SK-N-SH treated with all-trans-retinoic acid at 6 μM for 48 hours (cell line): ENCODE results near the gene FYN.

Experiments
- ATAC-seq: fragments of 200-7000 bp; cut with Tn5 transposase; 3 replicates; pipeline ENCODE4 v1.9.1; 2020; ENCODE audit warnings: mild to moderate bottlenecking, moderate library complexity
- ARNTL ChIP-seq: fragments of 450-650 bp; formaldehyde crosslinking; IDR thresholded peaks from 2 replicates; pipeline ENCODE4 v1.5.0; 2020; ENCODE audit warnings: low read depth, mild to moderate bottlenecking, moderate library complexity, borderline replicate concordance
- BACH2 ChIP-seq: fragments of 250-450 bp; sonication (Bioruptor Pico); IDR thresholded peaks from 2 replicates; pipeline ENCODE4 v1.9.0; 2021; ENCODE audit warnings: mild to moderate bottlenecking, borderline replicate concordance
- CSDC2 ChIP-seq: fragments of 250-450 bp; sonication (Bioruptor Pico); IDR thresholded peaks from 2 replicates; pipeline ENCODE4 v1.5.0; 2020; ENCODE audit warnings: mild to moderate bottlenecking, moderate library complexity
- ESRRG ChIP-seq: fragments of 250-450 bp; sonication (Bioruptor Pico); IDR thresholded peaks from 2 replicates; pipeline ENCODE4 v1.6.1; 2021; ENCODE audit warnings: mild to moderate bottlenecking
- GLIS3 ChIP-seq: fragments of 250-450 bp; sonication (Bioruptor Pico); IDR thresholded peaks from 2 replicates; pipeline ENCODE4 v1.5.0; 2020; ENCODE audit warnings: mild to moderate bottlenecking, moderate library complexity
- ISL1 ChIP-seq: fragments of 250-450 bp; sonication (Bioruptor Pico); IDR thresholded peaks from 2 replicates; pipeline ENCODE4 v2.1.2; 2022; ENCODE audit warnings: mild to moderate bottlenecking, moderate library complexity
- OSR1 ChIP-seq: fragments of 250-450 bp; sonication (Bioruptor Pico); IDR thresholded peaks from 2 replicates; pipeline ENCODE4 v1.8.0; 2022; ENCODE audit warnings: moderate library complexity, mild to moderate bottlenecking, inconsistent platforms
- PPARA ChIP-seq: fragments of 250-450 bp; sonication (Bioruptor Pico); IDR thresholded peaks from 2 replicates; pipeline ENCODE4 v1.5.0; 2020; ENCODE audit warnings: mild to moderate bottlenecking, borderline replicate concordance
- RARB ChIP-seq: fragments of 250-450 bp; sonication (Bioruptor Pico); IDR thresholded peaks from 2 replicates; pipeline ENCODE4 v1.8.0; 2021; ENCODE audit warnings: mild to moderate bottlenecking, moderate library complexity
- TCF4 ChIP-seq: fragments of 250-450 bp; sonication (Bioruptor Pico); IDR thresholded peaks from 2 replicates; pipeline ENCODE4 v1.8.0; 2021; ENCODE audit warnings: mild to moderate bottlenecking, moderate library complexity, borderline replicate concordance
- TOX ChIP-seq: fragments of 250-450 bp; sonication (Bioruptor Pico); IDR thresholded peaks from 2 replicates; pipeline ENCODE4 v1.8.0; 2021; ENCODE audit warnings: mild to moderate bottlenecking, moderate library complexity, borderline replicate concordance
- ZC3H10 ChIP-seq: fragments of 250-450 bp; sonication (Bioruptor Pico); IDR thresholded peaks from 2 replicates; pipeline ENCODE4 v1.5.1; 2021; ENCODE audit warnings: mild to moderate bottlenecking, moderate library complexity
- ZFP3 ChIP-seq: fragments of 250-450 bp; sonication (Bioruptor Pico); IDR thresholded peaks from 2 replicates; pipeline ENCODE4 v1.5.0; 2020; ENCODE audit warnings: mild to moderate bottlenecking, moderate library complexity
- ZFP30 ChIP-seq: fragments of 450-650 bp; formaldehyde crosslinking; IDR thresholded peaks from 2 replicates; pipeline ENCODE4 v1.5.0; 2022; ENCODE audit warnings: mild to moderate bottlenecking, moderate library complexity
- ZNF565 ChIP-seq: fragments of 450-650 bp; formaldehyde crosslinking; conservative IDR thresholded peaks from 2 replicates; pipeline ENCODE4 v1.5.0; 2020; ENCODE audit warnings: low read depth, mild to moderate bottlenecking, moderate library complexity
- ZNF70 ChIP-seq: fragments of 450-650 bp; formaldehyde crosslinking; IDR thresholded peaks from 2 replicates; pipeline ENCODE4 v1.5.0; 2020; ENCODE audit warnings: mild to moderate bottlenecking, moderate library complexity
- TF ChIP-seq, protein P1 (sequence below): fragments of 250-450 bp; sonication (Bioruptor Pico); IDR thresholded peaks from 2 replicates; pipeline ENCODE4 v1.5.1; 2020; ENCODE audit warnings: low read depth, mild to moderate bottlenecking, moderate library complexity
- TF ChIP-seq, protein P2 (sequence below): fragments of 250-450 bp; sonication (Bioruptor Pico); IDR thresholded peaks from 2 replicates; pipeline ENCODE4 v1.5.1; 2021; ENCODE audit warnings: mild to moderate bottlenecking, moderate library complexity
- TF ChIP-seq, protein P3 (sequence below): fragments of 250-450 bp; sonication (Bioruptor Pico); IDR thresholded peaks from 2 replicates; pipeline ENCODE4 v1.8.0; 2020; ENCODE audit warnings: mild to moderate bottlenecking, moderate library complexity, borderline replicate concordance
- TF ChIP-seq, protein P4 (sequence below): fragments of 250-450 bp; sonication (Bioruptor Pico); IDR thresholded peaks from 2 replicates; pipeline ENCODE4 v1.8.0; 2021; ENCODE audit warnings: low read depth, mild to moderate bottlenecking, moderate library complexity, borderline replicate concordance
- TF ChIP-seq, protein P5 (sequence below): fragments of 250-450 bp; sonication (Bioruptor Pico); IDR thresholded peaks from 2 replicates; pipeline ENCODE4 v1.5.0; 2020; ENCODE audit warnings: mild to moderate bottlenecking, moderate library complexity

Gene FYN

DNA sequence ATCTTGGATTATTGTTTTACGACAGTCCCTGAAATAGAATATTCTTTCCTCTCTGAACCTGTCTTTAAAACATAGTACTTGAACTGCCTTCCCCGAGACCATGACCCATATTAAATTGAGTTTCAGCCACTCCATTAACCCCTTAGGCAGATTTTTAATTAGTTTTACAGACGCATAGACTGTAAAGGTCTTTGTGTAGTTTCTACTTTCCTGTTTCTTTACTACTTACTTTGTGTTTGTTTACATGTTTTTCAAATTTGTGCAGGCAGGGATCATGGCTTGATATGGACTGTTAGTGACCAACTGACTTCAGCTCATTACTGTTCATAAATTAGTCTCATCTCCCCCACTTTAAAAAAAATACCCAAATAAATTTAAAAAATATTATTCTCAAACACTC is 53.8 kb downstream of the FYN start:
- TF ChIP-seq BACH2 (no peak), CSDC2 (CRISPR knock-in tag) (no peak), PPARA (CRISPR knock-in tag) (no peak), ZFP3 (CRISPR knock-in tag) (no peak), ARNTL (CRISPR knock-in tag) (no peak), ZC3H10 (CRISPR knock-in tag) (no peak), ESRRG (CRISPR knock-in tag) (no peak)
- TF ChIP-seq, protein P1, sequence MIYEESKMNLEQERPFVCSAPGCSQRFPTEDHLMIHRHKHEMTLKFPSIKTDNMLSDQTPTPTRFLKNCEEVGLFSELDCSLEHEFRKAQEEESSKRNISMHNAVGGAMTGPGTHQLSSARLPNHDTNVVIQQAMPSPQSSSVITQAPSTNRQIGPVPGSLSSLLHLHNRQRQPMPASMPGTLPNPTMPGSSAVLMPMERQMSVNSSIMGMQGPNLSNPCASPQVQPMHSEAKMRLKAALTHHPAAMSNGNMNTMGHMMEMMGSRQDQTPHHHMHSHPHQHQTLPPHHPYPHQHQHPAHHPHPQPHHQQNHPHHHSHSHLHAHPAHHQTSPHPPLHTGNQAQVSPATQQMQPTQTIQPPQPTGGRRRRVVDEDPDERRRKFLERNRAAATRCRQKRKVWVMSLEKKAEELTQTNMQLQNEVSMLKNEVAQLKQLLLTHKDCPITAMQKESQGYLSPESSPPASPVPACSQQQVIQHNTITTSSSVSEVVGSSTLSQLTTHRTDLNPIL, result no peak
- ATAC-seq, result no peak

DNA sequence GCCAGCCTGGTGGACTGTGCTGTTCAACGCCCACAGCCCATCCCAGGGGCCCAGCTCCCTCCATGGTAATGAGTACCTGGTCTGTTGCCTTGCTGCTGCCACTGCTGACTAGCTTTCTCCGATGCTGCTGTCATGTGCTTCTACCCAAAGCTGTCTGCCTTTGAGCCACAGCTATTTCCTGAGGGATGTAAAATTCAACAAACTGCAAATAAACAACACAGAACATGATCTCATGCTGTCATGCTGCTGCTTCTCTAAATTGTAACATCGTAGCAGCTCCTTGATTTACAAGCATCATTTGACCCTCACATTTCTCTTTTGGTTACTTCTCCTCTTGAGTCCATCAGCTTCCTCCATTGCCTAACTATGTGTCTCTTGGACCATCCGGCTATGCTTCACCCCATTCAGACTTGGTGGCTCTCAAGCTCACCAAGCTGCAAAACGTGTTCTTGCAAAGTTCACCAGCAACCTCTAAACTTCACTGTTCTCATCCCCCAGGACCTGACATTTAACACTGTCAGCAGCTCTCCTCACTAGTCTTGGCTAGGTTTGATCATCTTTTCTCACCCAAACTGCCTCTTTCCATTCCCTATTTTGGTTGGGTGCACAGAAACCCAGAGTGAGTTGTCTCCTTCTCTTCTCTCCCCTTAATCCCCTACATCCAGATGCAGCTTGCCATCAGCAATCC is 54.6 kb downstream of the FYN start:
- ATAC-seq, result no peak
- TF ChIP-seq, protein P2, sequence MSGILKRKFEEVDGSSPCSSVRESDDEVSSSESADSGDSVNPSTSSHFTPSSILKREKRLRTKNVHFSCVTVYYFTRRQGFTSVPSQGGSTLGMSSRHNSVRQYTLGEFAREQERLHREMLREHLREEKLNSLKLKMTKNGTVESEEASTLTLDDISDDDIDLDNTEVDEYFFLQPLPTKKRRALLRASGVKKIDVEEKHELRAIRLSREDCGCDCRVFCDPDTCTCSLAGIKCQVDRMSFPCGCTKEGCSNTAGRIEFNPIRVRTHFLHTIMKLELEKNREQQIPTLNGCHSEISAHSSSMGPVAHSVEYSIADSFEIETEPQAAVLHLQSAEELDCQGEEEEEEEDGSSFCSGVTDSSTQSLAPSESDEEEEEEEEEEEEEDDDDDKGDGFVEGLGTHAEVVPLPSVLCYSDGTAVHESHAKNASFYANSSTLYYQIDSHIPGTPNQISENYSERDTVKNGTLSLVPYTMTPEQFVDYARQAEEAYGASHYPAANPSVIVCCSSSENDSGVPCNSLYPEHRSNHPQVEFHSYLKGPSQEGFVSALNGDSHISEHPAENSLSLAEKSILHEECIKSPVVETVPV (CRISPR knock-in tag), result no peak
- TF ChIP-seq RARB (no peak), TCF4 (CRISPR knock-in tag) (no peak), PPARA (CRISPR knock-in tag) (no peak), CSDC2 (CRISPR knock-in tag) (no peak), ARNTL (CRISPR knock-in tag) (no peak), ZNF565 (CRISPR knock-in tag) (no peak), ZNF70 (no peak), GLIS3 (CRISPR knock-in tag) (no peak), BACH2 (no peak), OSR1 (CRISPR knock-in tag) (no peak)

DNA sequence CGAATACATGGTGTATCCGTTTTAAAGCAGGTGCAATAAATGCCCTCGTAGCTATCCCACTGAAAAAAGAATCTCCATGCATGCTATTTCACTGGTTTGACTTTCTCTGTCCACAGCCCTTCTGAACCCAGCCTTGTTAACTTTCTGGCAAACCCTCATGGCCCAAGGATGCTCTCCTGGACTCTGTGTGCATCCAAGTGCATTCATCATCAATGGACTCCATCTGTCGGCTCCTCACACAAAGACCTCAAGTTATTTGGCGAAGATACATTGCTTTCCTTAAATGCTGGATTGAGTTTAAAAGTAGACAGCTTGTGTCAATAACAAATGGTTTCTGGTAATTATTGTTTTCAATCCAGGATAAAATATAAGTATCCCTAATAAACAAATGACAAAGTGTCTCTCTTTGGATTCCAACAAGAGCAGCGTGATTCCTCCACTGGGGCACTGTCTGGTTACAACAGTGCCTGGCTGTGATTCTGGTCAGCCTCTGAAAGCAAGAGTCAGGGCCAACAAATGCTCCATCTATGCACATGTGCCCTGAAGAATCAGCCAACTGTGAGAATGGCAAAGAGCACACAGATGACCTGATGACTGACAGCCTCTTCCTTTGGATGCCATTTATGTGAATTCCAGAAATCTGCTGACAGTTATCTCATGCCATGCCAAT is 55.7 kb downstream of the FYN start:
- ATAC-seq, result no peak
- no peak for TF ChIP-seq ZFP30 (CRISPR knock-in tag)
- TF ChIP-seq, protein P3, sequence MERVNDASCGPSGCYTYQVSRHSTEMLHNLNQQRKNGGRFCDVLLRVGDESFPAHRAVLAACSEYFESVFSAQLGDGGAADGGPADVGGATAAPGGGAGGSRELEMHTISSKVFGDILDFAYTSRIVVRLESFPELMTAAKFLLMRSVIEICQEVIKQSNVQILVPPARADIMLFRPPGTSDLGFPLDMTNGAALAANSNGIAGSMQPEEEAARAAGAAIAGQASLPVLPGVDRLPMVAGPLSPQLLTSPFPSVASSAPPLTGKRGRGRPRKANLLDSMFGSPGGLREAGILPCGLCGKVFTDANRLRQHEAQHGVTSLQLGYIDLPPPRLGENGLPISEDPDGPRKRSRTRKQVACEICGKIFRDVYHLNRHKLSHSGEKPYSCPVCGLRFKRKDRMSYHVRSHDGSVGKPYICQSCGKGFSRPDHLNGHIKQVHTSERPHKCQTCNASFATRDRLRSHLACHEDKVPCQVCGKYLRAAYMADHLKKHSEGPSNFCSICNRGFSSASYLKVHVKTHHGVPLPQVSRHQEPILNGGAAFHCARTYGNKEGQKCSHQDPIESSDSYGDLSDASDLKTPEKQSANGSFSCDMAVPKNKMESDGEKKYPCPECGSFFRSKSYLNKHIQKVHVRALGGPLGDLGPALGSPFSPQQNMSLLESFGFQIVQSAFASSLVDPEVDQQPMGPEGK (CRISPR knock-in tag), result no peak
- TF ChIP-seq OSR1 (CRISPR knock-in tag), result no peak
- no peak for TF ChIP-seq RARB
- TF ChIP-seq PPARA (CRISPR knock-in tag), result no peak
- no peak for TF ChIP-seq ZNF565 (CRISPR knock-in tag)
- TF ChIP-seq, protein P4, sequence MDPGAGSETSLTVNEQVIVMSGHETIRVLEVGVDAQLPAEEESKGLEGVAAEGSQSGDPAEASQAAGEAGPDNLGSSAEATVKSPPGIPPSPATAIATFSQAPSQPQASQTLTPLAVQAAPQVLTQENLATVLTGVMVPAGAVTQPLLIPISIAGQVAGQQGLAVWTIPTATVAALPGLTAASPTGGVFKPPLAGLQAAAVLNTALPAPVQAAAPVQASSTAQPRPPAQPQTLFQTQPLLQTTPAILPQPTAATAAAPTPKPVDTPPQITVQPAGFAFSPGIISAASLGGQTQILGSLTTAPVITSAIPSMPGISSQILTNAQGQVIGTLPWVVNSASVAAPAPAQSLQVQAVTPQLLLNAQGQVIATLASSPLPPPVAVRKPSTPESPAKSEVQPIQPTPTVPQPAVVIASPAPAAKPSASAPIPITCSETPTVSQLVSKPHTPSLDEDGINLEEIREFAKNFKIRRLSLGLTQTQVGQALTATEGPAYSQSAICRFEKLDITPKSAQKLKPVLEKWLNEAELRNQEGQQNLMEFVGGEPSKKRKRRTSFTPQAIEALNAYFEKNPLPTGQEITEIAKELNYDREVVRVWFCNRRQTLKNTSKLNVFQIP (CRISPR knock-in tag), result no peak
- no peak for TF ChIP-seq ZFP3 (CRISPR knock-in tag)
- no peak for TF ChIP-seq ZC3H10 (CRISPR knock-in tag)
- no peak for TF ChIP-seq TCF4 (CRISPR knock-in tag)
- TF ChIP-seq, protein P5, sequence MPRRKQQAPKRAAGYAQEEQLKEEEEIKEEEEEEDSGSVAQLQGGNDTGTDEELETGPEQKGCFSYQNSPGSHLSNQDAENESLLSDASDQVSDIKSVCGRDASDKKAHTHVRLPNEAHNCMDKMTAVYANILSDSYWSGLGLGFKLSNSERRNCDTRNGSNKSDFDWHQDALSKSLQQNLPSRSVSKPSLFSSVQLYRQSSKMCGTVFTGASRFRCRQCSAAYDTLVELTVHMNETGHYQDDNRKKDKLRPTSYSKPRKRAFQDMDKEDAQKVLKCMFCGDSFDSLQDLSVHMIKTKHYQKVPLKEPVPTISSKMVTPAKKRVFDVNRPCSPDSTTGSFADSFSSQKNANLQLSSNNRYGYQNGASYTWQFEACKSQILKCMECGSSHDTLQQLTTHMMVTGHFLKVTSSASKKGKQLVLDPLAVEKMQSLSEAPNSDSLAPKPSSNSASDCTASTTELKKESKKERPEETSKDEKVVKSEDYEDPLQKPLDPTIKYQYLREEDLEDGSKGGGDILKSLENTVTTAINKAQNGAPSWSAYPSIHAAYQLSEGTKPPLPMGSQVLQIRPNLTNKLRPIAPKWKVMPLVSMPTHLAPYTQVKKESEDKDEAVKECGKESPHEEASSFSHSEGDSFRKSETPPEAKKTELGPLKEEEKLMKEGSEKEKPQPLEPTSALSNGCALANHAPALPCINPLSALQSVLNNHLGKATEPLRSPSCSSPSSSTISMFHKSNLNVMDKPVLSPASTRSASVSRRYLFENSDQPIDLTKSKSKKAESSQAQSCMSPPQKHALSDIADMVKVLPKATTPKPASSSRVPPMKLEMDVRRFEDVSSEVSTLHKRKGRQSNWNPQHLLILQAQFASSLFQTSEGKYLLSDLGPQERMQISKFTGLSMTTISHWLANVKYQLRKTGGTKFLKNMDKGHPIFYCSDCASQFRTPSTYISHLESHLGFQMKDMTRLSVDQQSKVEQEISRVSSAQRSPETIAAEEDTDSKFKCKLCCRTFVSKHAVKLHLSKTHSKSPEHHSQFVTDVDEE (CRISPR knock-in tag), result no peak
- TF ChIP-seq ESRRG (CRISPR knock-in tag), result no peak
- TF ChIP-seq, protein P2 (CRISPR knock-in tag), result no peak
- no peak for TF ChIP-seq GLIS3 (CRISPR knock-in tag)
- TF ChIP-seq TOX (CRISPR knock-in tag), result no peak
- no peak for TF ChIP-seq ISL1 (CRISPR knock-in tag)
